Mucosa of rectum (tissue), 2 donors: ENCODE results near the gene AGBL3.

Experiments used
- H3K27ac ChIP-seq, 2 donors: one replicate each; pipeline ENCODE4 v1.7.0; 2013; ENCODE audit warnings: inconsistent platforms in 2 of 2, low read depth in 2 of 2, low read length in 2 of 2
- H3K27me3 ChIP-seq, 2 donors: one replicate each; pipeline ENCODE4 v1.7.0; 2013; ENCODE audit warnings: low read length in 2 of 2; ENCODE audit not compliant: control insufficient read depth in 2 of 2, insufficient read depth in 2 of 2
- H3K36me3 ChIP-seq, 2 donors: one replicate each; pipeline ENCODE4 v1.7.0; 2013; ENCODE audit warnings: low read length in 2 of 2; ENCODE audit not compliant: control insufficient read depth in 2 of 2, insufficient read depth in 2 of 2
- H3K4me1 ChIP-seq, 2 donors: one replicate each; pipeline ENCODE4 v1.7.0; 2013; ENCODE audit warnings: low read length in 2 of 2, mild to moderate bottlenecking in 1 of 2; ENCODE audit not compliant: control insufficient read depth in 2 of 2, insufficient read depth in 2 of 2
- H3K4me3 ChIP-seq, 2 donors: one replicate each; pipeline ENCODE4 v1.7.0; 2013; ENCODE audit warnings: low read length in 2 of 2
- H3K9ac ChIP-seq, 2 donors: one replicate each; pipeline ENCODE4 v1.7.0; 2013; ENCODE audit warnings: low read length in 2 of 2, low read depth in 1 of 2, mild to moderate bottlenecking in 1 of 2
- H3K9me3 ChIP-seq, 2 donors: one replicate each; pipeline ENCODE4 v1.7.0; 2013; ENCODE audit warnings: low read length in 2 of 2; ENCODE audit not compliant: control insufficient read depth in 2 of 2
- donor health status: healthy.
- donor health status: Normal muscosa, but diverticular disease.

The AGBL3 gene

DNA sequence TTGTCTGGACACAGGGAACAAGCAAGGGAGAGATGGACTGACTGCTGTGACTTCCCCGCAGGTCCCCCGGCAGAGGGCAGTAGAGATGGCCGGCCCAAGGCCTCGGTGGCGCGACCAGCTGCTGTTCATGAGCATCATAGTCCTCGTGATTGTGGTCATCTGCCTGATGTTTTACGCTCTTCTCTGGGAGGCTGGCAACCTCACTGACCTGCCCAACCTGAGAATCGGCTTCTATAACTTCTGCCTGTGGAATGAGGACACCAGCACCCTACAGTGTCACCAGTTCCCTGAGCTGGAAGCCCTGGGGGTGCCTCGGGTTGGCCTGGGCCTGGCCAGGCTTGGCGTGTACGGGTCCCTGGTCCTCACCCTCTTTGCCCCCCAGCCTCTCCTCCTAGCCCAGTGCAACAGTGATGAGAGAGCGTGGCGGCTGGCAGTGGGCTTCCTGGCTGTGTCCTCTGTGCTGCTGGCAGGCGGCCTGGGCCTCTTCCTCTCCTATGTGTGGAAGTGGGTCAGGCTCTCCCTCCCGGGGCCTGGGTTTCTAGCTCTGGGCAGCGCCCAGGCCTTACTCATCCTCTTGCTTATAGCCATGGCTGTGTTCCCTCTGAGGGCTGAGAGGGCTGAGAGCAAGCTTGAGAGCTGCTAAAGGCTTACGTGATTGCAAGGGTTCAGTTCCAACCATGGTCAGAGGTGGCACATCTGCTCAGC, 178.2 kb downstream of the AGBL3 start:
- Histone ChIP-seq H3K4me3 (no peak overlapping the region), H3K27ac (no peak overlapping the region), H3K4me1 (peaks cover 22 to 27% of the 10 kb centered on the region in 2 donors), H3K36me3 (peaks cover 35 to 50% of the 10 kb centered on the region in 2 donors), H3K9ac (no peak overlapping the region), H3K9me3 (no peaks in the 10 kb centered on the region), H3K27me3 (no peaks in the 10 kb centered on the region)

DNA sequence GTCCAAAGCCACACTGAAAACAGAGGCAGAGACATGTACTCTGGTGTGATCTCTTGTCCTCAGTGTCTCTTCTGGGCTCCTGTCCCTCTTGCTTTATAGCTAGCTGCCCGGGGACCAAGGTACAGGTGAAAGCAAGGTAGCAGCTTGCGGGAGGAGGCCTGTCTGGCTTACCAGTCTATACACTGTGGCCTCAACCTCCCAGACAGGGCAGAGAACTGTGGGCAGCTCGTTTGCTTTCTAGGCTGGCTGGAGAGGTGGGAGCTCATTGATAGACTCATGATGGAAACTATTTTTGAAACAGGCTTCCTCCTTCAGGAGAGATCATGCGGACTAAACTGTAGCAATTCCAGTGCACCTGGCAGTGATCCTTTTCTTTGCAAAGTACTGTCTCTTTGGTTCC, 179.6 kb downstream of the AGBL3 start:
- Histone ChIP-seq H3K4me3 (no peak overlapping the region), H3K27me3 (no peaks in the 10 kb centered on the region), H3K9ac (no peak overlapping the region), H3K36me3 (peaks cover 35 to 50% of the 10 kb centered on the region in 2 donors), H3K27ac (no peak overlapping the region), H3K4me1 (peaks cover 19 to 25% of the 10 kb centered on the region in 2 donors), H3K9me3 (no peaks in the 10 kb centered on the region)

- H3K4me1 ChIP-seq = peaks cover 19 to 24% of the 10 kb centered on the region in 2 donors
- no peak overlapping the region for H3K4me3 ChIP-seq
- H3K9me3 ChIP-seq = no peaks in the 10 kb centered on the region
- H3K27me3 ChIP-seq = no peaks in the 10 kb centered on the region
- peak overlapping the region in 1 of 2 donors; percentile 11 for H3K27ac ChIP-seq
- H3K9ac ChIP-seq = no peak overlapping the region
- H3K36me3 ChIP-seq = peaks cover 35 to 50% of the 10 kb centered on the region in 2 donors
These were observed 180.2 kb downstream of the AGBL3 start for GRCh38 chr7:135166338-135166990.

GRCh38 chr7:135167365-135167917, 181.1 kb downstream of the AGBL3 start:
- H3K27me3 ChIP-seq = no peaks in the 10 kb centered on the region
- H3K4me1 ChIP-seq = peaks cover 21% of the 10 kb centered on the region in 2 donors
- no peaks in the 10 kb centered on the region for H3K9me3 ChIP-seq
- peaks cover 35 to 46% of the 10 kb centered on the region in 2 donors for H3K36me3 ChIP-seq
- peak overlapping the region; percentile 33 to 50 for H3K27ac ChIP-seq
- H3K9ac ChIP-seq = no peak overlapping the region
- no peak overlapping the region for H3K4me3 ChIP-seq

GRCh38 chr7:135168001-135168400, 181.7 kb downstream of the AGBL3 start:
- peaks cover 21% of the 10 kb centered on the region in 2 donors for H3K4me1 ChIP-seq
- H3K9me3 ChIP-seq = no peaks in the 10 kb centered on the region
- no peak overlapping the region for H3K4me3 ChIP-seq
- H3K27me3 ChIP-seq = no peaks in the 10 kb centered on the region
- H3K36me3 ChIP-seq = peaks cover 35 to 46% of the 10 kb centered on the region in 2 donors
- no peak overlapping the region for H3K9ac ChIP-seq
- H3K27ac ChIP-seq = peak overlapping the region; percentile 48 to 50

DNA sequence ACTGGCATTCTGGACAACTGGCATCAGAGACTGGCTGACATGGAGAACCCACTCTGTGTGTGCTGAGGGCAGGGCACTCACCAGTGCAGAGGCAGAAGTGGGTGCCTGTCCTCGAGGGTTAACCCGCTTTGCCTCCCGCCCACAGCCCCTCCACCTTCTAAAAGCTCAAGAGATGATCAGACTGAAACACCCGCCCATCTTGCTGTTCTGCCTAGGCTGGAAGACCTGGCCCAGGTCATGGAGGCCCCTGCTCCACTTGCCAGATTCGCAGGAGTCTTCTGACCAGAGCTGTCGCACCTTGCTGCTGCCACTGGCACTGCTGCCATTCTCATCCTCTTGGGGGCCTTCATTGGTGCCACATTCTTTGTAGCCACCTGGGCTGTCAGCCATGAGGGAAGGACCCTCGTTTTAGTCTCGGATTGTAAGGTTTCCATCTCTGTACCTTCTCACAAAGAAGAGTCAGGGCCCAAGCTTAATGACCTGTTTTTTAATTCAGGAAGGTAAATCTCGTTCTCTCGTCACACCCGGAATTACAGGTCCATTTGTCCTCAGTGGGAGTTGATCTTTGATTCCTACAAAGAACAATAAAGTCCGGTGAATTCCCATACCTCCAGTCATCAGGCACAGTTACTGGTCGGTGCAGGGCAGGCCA, 182.3 kb downstream of the AGBL3 start:
- Histone ChIP-seq H3K4me3 (peak overlapping the region in 1 of 2 donors; percentile 87), H3K4me1 (peaks cover 21% of the 10 kb centered on the region in 2 donors), H3K36me3 (peaks cover 35 to 46% of the 10 kb centered on the region in 2 donors), H3K9me3 (no peaks in the 10 kb centered on the region), H3K9ac (no peak overlapping the region), H3K27ac (peak overlapping the region; percentile 92 to 96), H3K27me3 (no peaks in the 10 kb centered on the region)

- H3K9ac ChIP-seq = peak overlapping the region; percentile 91 to 95
- peak overlapping the region; percentile 92 to 96 for H3K27ac ChIP-seq
- H3K36me3 ChIP-seq = peaks cover 35 to 41% of the 10 kb centered on the region in 2 donors
- peaks cover 21% of the 10 kb centered on the region in 2 donors for H3K4me1 ChIP-seq
- H3K27me3 ChIP-seq = no peaks in the 10 kb centered on the region
- H3K9me3 ChIP-seq = no peaks in the 10 kb centered on the region
- H3K4me3 ChIP-seq = peak overlapping the region; percentile 83 to 87
These were observed 183.0 kb downstream of the AGBL3 start for GRCh38 chr7:135169141-135169963.

- Histone ChIP-seq H3K27me3 (no peaks in the 10 kb centered on the region), H3K4me1 (peaks cover 21% of the 10 kb centered on the region in 2 donors), H3K27ac (peak overlapping the region; percentile 92 to 96), H3K9ac (peak overlapping the region; percentile 91 to 95), H3K9me3 (no peaks in the 10 kb centered on the region), H3K4me3 (peak overlapping the region; percentile 83 to 87), H3K36me3 (peaks cover 35 to 38% of the 10 kb centered on the region in 2 donors)
These were observed 183.6 kb downstream of the AGBL3 start for GRCh38 chr7:135169964-135170273.

DNA sequence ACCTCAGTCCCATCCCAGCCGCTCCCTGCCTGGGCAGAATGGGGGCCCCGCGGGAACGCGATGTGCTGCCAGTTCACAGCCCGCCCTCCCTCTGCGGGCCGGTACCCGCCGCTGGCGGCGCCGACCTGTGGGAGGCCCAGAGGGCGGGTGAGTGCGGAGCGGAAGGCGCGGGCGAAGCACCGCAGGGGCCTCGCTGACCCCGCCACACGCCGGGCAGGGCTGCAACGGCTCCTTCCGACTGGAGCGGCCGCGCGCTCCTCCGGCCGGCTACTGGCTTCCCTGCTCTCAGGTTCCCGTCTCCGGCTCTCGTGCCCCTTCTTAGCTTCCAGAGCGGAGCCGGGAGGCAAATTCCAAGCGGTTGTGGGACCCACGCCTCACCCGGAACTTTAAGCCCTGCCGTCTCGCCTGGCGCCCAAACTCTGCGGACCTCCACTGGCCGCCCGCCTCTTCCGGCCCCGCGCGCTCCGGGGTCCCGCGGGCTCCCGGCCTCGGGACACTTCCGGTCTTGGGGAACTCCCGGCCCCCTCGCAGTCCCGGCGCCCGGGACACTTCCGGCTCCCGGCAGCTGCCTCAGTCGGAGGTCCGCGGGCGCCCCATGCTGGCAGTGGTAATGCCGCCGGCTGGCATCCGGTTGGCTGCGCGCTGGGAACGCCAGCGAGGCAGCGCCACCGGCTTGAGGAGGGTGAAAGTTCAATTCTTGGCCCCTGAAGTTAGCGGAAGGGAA, 184.1 kb downstream of the AGBL3 start, which contains the start of gene CYREN:
Gene CYREN, minus strand, starts transcription at position 434 of the 724 bp plus-strand sequence. CDS start 1,785 bp downstream, outside the sequence.
- peak within 1 kb of the TSS; percentile 91 to 95 for H3K9ac ChIP-seq
- H3K27ac ChIP-seq = peak within 1 kb of the TSS; percentile 92 to 96
- H3K4me1 ChIP-seq = peaks cover 21% of the 10 kb centered on the region in 2 donors
- H3K27me3 ChIP-seq = no peaks in the 10 kb centered on the region
- H3K36me3 ChIP-seq = peaks cover 30 to 33% of the 10 kb centered on the region in 2 donors
- H3K9me3 ChIP-seq = no peaks in the 10 kb centered on the region
- H3K4me3 ChIP-seq = peak within 1 kb of the TSS; percentile 83 to 87
